Peyer's patch (tissue), 4 donors: ENCODE measurements around the gene SIGLEC9.

Experiments used
- POLR2A ChIP-seq, 2 donors: fragments of 450-650 bp; IDR thresholded peaks; one replicate each; pipeline ENCODE4 v1.5.1; 2017; ENCODE audit warnings: antibody characterized with exemption in 2 of 2, mild to moderate bottlenecking in 2 of 2, moderate library complexity in 2 of 2
- TF ChIP-seq, protein P1 (sequence below), 6 experiments: fragments of 450-650 bp in 4 of 6; fragments of 200-600 bp in 2 of 6; sonication (generic) in 1 of 6; IDR thresholded peaks; one replicate each; pipeline ENCODE4 v1.5.1; 2017 to 2019; ENCODE audit warnings: antibody characterized with exemption in 6 of 6, mild to moderate bottlenecking in 3 of 6, moderate library complexity in 1 of 6

DNA sequence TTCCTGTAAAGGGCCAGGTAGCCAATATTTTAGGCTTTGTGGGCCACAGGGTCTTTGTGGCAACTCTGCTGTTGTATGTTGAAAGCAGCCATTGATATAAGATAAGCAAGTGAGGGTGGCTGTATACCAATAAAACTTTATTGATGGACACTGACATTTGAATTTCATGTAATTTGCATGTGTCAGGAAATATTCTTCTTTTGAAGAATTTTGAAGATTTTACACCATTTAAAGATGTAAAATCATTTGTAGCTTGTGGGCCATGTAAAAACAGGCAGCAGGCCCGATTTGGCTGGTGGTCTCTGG, 14.1 kb upstream of the SIGLEC9 start:
- TF ChIP-seq, protein P1, sequence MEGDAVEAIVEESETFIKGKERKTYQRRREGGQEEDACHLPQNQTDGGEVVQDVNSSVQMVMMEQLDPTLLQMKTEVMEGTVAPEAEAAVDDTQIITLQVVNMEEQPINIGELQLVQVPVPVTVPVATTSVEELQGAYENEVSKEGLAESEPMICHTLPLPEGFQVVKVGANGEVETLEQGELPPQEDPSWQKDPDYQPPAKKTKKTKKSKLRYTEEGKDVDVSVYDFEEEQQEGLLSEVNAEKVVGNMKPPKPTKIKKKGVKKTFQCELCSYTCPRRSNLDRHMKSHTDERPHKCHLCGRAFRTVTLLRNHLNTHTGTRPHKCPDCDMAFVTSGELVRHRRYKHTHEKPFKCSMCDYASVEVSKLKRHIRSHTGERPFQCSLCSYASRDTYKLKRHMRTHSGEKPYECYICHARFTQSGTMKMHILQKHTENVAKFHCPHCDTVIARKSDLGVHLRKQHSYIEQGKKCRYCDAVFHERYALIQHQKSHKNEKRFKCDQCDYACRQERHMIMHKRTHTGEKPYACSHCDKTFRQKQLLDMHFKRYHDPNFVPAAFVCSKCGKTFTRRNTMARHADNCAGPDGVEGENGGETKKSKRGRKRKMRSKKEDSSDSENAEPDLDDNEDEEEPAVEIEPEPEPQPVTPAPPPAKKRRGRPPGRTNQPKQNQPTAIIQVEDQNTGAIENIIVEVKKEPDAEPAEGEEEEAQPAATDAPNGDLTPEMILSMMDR (IDR thresholded peaks at IDR 0.05), result no peak
- no peak for TF ChIP-seq POLR2A (IDR thresholded peaks at IDR 0.05)
